Measurements from ENCODE around the gene USP6.
"Not testable (repeated sequence)": the region's sequence is repeated elsewhere in the genome, so short reads cannot be mapped to it uniquely, and the experiment has no call there.

The USP6 gene

GRCh38 chr17:5122586-5123342, 6.9 kb downstream of the USP6 start:
- no peak for DNase-seq

GRCh38 chr17:5123343-5124124, 7.7 kb downstream of the USP6 start:
- DNase-seq, result no peak

GRCh38 chr17:5124125-5124760, 8.4 kb downstream of the USP6 start:
- not testable (repeated sequence) for DNase-seq

- not testable (repeated sequence) for DNase-seq
Measured at GRCh38 chr17:5124896-5125295, 9.1 kb downstream of the USP6 start.

GRCh38 chr17:5126719-5127488, 11.1 kb downstream of the USP6 start:
- no peak for DNase-seq

GRCh38 chr17:5127910-5128309, 12.1 kb downstream of the USP6 start:
- no peak for DNase-seq

- DNase-seq, result not testable (repeated sequence)
Measured at GRCh38 chr17:5128387-5128786, 12.6 kb downstream of the USP6 start.

GRCh38 chr17:5128905-5129535, 13.2 kb downstream of the USP6 start:
- no peak for DNase-seq

GRCh38 chr17:5129770-5130169, 13.9 kb downstream of the USP6 start:
- DNase-seq, result not testable (repeated sequence)

- DNase-seq, result not testable (repeated sequence)
Measured at GRCh38 chr17:5130261-5130660, 14.4 kb downstream of the USP6 start.

- DNase-seq, result not testable (repeated sequence)
Measured at GRCh38 chr17:5130687-5131086, 14.9 kb downstream of the USP6 start.

GRCh38 chr17:5131146-5131715, 15.4 kb downstream of the USP6 start:
- DNase-seq, result no peak

GRCh38 chr17:5131799-5132502, 16.1 kb downstream of the USP6 start:
- DNase-seq, result not testable (repeated sequence)

- DNase-seq, result not testable (repeated sequence)
Measured at GRCh38 chr17:5132503-5133225, 16.8 kb downstream of the USP6 start.

GRCh38 chr17:5133311-5133710, 17.5 kb downstream of the USP6 start:
- DNase-seq, result no peak

- not testable (repeated sequence) for DNase-seq
Measured at GRCh38 chr17:5133961-5134360, 18.1 kb downstream of the USP6 start.

- not testable (repeated sequence) for DNase-seq
Measured at GRCh38 chr17:5134571-5134970, 18.7 kb downstream of the USP6 start.

- not testable (repeated sequence) for DNase-seq
Measured at GRCh38 chr17:5135131-5135712, 19.4 kb downstream of the USP6 start.

- DNase-seq, result no peak
Measured at GRCh38 chr17:5135726-5136579, 20.1 kb downstream of the USP6 start.

Data from OCI-M1 (cell line).